Mesenteric fat pad (tissue), 1 donor: Measurements from ENCODE around the gene CRABP1. TPM values are rescaled to one million over a fixed set of nuclear protein-coding genes. Genes with fewer than 3 reads are reported as not detected.

ENCODE experiments used
- DNase-seq: peaks from one replicate; pipeline ENCODE4 v3.0.0-alpha.2; 2020; ENCODE audit warnings: low spot score
- total RNA-seq: library from RNA; stranded (reverse); fragmentation: NEBNext Ultra II Directional; extraction: Animal tissue kit (Norgen Biotek cat#: 25700); gene quantifications from one replicate; pipeline ENCODE4 v1.2.1, GENCODE V29; 2021
- donor health status: DM: yes; HTN: yes; CAD: no.

CRABP1 gene
- total RNA-seq, 1 donor from 2014 or later: not detected

DNA sequence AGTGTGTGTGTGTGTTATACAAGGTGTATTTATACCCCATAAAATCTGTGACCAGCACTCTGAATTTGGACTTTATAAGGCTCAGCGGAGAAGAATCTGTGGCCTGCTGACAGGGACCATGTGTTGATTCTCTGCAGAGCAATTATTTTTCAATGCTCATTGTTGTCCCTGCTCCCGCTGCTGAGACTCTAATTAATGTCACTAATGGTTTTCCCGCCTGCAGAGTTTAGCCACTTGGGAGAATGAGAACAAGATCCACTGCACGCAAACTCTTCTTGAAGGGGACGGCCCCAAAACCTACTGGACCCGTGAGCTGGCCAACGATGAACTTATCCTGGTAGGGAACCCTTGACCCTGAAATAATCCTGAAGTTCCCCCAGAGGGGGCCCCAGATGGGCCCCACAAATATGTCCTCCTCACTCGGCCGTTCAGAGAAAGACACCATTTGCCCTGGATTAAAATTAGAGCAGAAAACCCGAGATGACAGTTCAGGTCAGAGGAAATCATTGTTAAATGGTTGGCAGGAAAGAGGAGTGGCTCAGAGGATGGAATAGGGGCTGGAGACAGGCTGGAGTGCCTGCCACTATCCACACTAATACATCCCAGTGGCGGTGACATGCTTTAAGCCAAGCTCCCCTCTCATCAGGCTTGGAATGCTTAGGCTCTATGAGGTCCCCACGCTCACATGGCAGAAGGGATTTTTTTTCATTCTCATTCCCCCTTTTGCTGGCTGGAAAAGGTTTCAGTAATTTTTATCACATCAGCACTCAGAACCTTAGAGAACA is 3.3 kb downstream of the CRABP1 start:
- DNase-seq: no peak

DNA sequence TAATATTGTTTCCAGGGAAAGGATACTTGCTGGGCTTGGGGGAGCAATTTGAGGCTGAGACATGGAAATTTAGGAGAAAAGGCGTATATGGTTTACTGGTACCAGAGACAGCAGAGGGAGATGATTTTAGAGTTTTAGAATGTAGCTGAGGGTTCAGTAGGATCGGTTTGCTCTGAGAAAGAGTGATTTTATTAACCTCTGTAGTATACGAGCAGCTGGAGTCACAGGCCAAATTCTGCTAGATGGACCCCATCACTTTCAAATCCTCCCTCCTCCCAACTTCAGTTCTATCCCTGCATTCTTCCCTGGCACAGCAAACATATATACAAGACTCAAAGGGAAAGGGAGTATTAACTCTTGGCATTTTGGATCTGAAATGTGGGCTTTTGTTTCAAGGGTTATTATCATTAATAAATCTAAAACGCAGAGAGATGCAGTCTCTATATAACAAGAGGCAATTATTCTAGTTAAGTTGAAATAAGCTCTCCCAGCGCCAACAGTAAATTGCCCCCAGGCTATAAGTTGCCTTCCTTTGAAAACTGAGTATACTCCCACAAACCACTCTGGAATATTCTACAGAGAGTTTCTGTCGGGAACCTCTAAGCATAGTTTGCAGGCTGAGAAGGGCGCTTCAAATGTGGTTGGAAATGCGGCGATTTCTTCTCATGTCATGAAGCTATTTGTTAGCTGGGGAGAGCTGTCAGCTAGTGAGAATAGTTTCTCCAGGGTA is 5.4 kb downstream of the CRABP1 start:
- DNase-seq: no peak

DNA sequence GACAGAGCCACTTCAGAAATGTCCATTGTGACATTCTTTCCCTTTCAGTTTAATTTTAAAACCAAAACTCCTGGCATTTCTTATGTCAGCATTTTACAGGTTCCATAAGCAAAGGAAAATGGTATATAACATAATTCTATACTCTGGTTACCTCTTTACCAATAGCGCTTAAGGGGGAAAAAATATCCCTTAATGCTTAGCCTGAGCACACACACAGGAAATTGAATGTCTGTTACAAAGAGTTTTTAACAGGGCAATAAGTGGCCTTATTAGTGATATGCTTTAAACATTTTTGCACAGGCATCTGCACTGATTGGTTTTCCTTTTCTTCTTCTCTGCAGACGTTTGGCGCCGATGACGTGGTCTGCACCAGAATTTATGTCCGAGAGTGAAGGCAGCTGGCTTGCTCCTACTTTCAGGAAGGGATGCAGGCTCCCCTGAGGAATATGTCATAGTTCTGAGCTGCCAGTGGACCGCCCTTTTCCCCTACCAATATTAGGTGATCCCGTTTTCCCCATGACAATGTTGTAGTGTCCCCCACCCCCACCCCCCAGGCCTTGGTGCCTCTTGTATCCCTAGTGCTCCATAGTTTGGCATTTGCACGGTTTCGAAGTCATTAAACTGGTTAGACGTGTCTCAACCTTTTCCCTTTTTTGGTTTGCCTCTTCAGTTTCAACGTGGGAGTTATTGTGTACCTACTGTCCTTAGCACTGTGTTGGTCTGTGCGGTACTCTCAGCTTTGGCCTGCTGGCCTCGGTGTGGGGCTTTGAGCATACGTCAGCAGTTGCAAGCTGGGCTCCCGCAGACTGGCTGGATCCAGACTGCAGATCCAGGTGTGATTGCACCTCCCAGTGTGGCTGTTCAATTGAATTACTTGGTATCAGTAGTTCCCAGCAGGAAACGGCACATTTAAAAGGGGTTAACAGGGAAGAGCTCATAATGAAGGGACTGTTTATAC is 7.7 kb downstream of the CRABP1 start:
- DNase-seq: no peak

DNA sequence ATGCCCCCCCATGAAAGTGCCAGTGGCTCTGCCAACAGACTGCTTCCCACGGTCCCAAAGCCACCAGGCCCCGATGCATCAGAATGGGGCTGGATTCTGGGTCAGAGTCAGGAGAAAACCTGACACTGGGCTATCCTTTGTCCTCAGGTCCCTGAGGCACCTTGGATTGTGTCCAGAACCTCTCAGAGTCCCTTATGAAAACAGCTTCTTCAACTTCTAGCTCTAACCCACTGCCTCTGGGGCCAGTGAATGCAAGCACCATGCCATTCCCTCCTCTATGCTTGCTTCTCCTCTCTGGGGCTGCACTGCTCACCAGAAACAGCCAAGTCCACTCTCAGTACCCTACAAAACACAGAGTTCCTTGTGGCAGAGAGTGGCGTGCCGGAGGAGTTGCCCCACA is 9.9 kb downstream of the CRABP1 start:
- DNase-seq: no peak

DNA sequence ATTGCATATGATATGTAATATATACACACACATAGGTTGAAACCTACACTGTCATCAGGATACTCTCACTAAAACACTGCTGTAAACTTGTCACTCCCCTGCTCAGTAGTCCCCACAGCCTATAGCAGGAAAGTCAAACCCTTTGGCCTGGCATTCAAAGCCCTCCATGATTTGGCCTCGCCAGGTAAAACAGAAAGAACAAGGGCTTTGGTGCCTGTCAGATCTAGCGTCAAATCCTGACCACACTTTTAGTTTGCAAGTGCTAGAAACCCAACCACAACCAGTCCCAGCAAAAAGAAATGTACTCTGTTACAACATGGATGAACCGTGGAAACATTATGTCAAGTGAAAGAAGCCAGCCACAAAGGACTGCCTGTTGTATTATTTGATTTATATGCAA is 11.4 kb downstream of the CRABP1 start:
- no peak for DNase-seq

DNA sequence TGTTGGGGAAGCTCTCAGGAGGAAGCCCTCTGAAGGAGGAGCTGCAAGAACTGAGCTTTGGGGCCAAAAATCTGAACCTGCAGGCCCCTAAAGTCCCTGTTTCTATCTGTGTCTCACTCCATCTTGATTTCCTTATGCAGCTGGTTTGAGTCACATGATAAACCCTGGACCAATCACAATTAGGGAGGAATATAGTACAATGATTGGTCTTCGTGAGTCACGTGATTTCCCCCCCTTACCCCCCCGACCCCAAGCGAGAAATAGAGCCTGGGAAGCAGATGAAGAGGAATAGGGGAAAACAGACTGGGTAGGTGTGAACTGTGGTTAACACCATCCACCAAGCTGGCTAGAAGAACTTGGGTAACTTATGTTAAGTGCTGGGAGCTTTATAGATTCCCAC is 12.9 kb downstream of the CRABP1 start:
- no peak for DNase-seq

- DNase-seq: no peak
These were observed 15.0 kb downstream of the CRABP1 start for GRCh38 chr15:78355177-78355576.

- DNase-seq: no peak
These were observed 18.1 kb downstream of the CRABP1 start for GRCh38 chr15:78358102-78358870.

DNA sequence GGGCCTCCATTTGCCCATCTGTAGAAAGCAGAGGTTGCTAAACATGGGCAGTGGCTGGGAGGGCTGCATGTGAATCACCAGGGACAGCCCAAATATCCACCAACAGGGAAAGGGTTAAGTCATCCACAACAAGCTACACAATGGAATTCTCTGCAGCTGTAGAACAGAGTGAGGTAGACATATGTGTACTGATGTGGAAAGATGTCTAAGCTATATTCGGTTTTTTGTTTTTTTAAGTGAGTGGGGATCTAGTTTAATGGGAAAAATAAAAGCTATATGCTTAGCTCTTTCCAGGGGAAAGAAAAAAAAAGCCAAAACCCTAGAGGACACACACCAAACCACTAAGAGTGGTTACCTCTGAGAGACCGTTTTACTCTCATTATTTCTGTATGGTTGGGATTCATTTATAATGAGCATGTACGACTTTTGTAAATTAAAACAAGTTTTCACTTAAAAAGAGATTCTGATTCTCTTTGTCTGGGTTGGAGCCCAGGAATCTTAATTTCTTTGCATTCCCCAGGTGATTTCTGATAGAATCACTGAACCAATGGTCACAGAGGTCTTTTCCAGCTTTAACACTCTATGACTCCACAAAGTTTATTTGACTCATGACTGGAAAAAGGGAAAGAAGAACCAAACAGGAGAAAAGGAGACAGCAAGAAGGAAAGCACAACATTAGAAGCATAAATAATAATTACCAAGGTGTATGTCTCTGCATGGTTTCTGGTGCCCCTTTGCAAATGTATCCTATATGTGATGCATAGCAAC is 19.1 kb downstream of the CRABP1 start:
- no peak for DNase-seq

GRCh38 chr15:78360367-78360801 is 20.2 kb downstream of the CRABP1 start:
- DNase-seq: peak; percentile 59

DNA sequence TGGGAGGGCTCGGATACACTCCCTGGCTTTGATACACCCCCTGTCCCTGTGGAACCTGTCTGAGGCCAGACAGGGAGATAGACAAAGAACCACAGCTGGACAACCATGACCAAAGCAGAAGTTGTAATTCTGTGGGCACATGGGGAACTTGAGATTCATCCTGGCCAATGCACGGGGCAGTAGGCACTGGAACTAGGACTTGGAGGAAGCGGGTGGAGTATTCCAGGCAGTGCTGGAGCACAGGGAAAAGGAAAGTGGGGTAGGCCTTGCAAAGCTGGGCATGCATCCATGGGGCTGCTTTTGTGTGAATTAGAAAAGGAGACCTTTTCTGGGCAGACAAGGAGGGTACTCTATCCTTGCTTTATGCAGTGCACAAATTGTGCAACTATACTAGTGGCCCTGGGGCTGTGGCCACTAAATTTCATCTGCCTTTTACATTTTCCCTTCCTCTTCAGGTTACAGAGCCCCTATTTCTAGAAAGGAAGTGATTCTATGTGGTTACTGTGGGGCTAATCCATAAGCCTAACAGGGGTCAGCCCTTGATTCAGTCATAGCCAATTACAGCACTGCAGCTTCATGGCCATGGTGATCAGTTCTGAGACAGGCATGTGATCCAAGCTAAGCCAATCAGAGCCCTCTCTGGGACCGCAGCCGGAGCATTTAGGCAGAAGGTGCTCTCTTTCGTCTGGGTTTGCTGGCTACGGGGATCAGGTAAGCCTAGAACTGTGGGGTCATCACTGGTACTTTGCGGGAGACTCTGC is 21.0 kb downstream of the CRABP1 start:
- peak; percentile 12 for DNase-seq

GRCh38 chr15:78361771-78362506 is 21.8 kb downstream of the CRABP1 start:
- peak; percentile 86 for DNase-seq

GRCh38 chr15:78362716-78363380 is 22.7 kb downstream of the CRABP1 start:
- peak; percentile 81 for DNase-seq

DNA sequence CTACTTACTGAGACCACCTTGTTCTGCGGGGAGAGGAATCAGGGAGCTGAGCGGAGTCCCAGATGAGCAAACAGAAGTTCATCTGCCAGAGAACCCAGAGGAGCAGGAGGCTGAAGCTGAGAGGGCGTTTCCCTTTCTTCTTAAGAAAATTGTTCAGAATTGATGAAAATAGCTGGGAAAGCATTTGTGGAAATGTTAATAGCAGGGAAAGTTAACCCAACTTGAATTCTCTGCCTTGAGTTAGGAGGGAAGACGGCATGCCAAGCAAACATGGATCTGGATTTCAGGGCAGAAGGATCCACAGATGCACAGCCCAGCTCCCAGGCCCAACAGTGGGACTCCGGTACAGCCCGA is 23.2 kb downstream of the CRABP1 start:
- DNase-seq: peak; percentile 18

DNA sequence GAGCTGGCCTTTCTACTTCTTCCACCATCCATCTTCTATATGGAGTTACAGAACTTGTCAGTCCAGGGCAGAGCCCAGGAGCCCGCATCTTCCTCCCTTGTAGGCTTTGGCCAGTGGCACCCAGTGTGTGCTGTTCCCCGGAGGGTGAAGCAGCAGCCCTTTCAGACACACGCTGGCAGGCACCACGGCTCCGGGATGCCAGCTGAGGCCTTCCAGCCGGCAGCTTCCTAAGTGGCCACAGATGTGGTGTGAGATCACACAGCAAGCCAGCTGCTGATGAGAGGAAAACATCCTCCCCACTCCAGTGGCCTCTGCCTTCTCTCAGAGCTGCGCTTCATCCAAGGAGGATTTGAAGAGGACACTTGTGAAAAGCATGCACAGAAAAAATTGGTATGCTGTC is 24.1 kb downstream of the CRABP1 start:
- DNase-seq: peak; percentile 79

DNA sequence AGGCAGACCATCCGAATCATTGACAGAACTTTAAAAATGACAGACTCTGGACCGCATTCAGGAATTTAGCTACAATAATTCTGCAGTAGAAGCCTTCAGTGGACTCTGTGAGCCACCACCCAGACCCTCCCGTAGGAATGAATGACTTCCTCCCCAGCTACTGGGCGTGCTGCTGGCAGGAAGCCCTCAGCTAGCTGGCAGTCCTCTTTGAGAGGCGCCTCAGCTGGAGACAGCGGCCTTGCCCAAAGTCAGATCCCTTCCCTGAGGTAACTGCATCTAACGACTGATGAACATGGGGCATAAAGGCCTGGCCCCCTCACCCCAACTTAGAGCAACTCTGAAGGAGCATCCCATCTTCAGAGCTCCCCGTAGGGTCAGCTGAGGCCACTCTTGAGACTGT is 25.8 kb downstream of the CRABP1 start:
- peak; percentile 85 for DNase-seq

- no peak for DNase-seq
These were observed 26.2 kb downstream of the CRABP1 start for GRCh38 chr15:78366342-78366741.

DNA sequence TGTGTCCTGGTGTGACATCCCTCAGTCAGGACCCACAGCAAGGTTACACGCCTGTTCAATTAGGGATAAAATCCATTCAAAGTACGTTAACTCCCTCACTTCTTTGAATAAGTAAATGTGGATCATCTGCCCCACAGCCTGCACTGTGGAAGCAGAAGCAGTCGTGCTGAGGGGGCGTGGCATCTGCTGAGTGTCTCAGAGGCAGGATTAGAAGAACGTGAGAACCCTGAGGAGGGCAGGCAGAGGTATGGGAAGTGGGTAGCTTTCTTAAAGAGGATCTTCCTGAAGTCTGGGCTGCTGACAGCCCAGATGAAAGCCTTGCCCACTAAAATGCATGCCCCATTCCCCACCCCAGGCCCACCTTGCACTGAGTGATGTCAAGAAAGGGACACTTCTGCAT is 28.5 kb downstream of the CRABP1 start:
- DNase-seq: peak; percentile 55
